ENCODE measurements around the gene CLCN7. TPM values are rescaled to one million over a fixed set of nuclear protein-coding genes. Genes with fewer than 3 reads are reported as not detected.

The CLCN7 gene
- total RNA-seq, 1 donor from 2014 or later = 118 TPM

DNA sequence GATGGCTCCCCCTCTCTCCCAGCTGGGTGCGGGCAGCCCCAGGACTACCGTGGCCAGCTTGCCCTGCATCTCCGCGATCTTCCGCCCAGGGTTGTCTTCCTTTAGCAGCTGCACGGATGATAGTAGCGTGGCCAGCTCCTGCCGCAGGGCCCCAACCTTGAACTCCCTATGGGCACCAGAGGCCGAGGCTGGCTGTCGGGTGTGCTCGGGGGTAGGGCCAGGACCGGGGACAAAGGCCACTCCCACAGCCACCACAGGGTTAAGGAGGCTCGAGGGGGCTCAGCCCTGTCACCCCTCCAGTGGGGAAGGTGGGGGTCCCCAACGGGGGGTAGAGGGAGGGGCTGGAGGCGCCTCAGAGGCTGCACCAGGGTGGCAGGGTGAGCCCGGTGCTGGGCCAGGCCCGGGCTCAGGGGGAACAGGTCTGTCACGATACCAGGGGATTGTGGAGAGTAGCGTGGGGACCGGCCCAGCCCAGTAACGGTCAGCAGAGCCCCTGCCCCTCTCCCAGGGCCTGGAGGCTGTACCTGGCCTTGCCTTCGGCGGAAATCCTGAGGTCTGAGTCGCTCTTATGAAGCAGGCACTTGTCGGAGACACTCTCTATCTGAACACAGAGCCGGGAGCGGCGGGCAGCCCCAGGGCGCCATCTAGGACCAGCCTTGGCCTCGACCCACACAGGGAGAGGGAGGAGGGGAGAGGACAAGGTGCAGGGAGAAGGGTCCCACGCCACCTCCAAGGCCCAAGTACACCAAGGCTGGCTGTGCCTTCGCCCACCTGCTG lies 38.7 kb downstream of the CLCN7 start:
- Mint-ChIP-seq H3K27me3 (ENCODE audit: unreplicated experiment) (peaks cover 3% of the 10 kb centered on the region), H3K36me3 (ENCODE audit: unreplicated experiment) (no peaks in the 10 kb centered on the region), H3K27ac (ENCODE audit: unreplicated experiment) (no peak overlapping the region), H3K4me3 (ENCODE audit: unreplicated experiment) (no peak overlapping the region), H3K9me3 (ENCODE audit: unreplicated experiment) (peaks cover 3% of the 10 kb centered on the region), H3K4me1 (ENCODE audit: low read depth, unreplicated experiment) (peaks cover 2% of the 10 kb centered on the region)
- TF ChIP-seq, protein P1, sequence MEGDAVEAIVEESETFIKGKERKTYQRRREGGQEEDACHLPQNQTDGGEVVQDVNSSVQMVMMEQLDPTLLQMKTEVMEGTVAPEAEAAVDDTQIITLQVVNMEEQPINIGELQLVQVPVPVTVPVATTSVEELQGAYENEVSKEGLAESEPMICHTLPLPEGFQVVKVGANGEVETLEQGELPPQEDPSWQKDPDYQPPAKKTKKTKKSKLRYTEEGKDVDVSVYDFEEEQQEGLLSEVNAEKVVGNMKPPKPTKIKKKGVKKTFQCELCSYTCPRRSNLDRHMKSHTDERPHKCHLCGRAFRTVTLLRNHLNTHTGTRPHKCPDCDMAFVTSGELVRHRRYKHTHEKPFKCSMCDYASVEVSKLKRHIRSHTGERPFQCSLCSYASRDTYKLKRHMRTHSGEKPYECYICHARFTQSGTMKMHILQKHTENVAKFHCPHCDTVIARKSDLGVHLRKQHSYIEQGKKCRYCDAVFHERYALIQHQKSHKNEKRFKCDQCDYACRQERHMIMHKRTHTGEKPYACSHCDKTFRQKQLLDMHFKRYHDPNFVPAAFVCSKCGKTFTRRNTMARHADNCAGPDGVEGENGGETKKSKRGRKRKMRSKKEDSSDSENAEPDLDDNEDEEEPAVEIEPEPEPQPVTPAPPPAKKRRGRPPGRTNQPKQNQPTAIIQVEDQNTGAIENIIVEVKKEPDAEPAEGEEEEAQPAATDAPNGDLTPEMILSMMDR (IDR thresholded peaks at IDR 0.05; ENCODE audit: partially characterized antibody, unreplicated experiment) = no peak
- DNase-seq = peak; percentile 41

DNA sequence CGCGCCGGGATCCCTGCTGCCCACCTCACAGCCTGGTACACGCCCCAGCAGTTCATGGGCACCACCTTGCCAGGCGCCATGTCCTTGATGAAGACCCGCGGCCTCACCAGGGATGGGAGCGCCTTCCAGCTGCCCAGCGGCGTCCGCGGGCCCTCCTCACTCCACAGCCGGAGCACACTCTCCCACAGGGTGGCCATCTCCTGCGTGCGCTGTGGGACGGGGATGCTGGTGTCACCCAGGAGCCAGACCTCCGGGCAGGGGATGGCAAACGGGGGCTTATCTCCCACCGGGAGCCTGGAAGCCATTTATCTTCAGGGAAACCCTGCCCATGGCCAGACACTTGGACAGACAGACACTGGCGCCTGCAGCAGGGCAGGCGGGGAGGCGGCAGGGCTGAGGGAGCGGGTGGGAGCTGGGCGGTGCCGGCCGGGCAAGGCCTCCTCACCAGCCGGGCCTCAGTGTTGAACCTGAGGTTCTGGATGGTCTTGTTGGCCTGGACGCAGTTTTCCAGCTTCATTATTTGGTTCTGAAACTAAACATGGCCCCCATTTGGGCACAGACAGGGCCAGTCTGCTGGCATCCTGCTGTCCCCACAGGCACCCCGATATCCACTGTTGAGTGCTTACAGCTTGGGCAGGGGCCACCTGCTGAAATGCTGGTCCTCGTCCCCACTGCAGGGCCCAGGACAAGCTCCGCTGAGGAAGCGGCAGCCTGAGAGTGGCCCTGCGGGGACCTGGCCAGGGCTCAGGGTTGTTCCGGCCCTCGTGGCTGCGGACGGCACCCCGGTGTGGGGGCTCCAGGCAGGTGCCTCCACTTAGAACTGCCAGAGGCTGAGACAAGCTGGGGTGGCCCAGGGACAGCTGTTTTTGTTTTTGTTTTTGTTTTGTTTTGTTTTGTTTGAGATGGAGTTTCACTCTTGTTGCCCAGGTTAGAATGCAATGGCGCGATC lies 39.9 kb downstream of the CLCN7 start:
- TF ChIP-seq, protein P1 (IDR thresholded peaks at IDR 0.05; ENCODE audit: partially characterized antibody, unreplicated experiment) = no peak
- H3K9me3 Mint-ChIP-seq (ENCODE audit: unreplicated experiment) = peaks cover 3% of the 10 kb centered on the region
- peaks cover 3% of the 10 kb centered on the region for H3K27me3 Mint-ChIP-seq (ENCODE audit: unreplicated experiment)
- no peak overlapping the region for H3K4me3 Mint-ChIP-seq (ENCODE audit: unreplicated experiment)
- no peaks in the 10 kb centered on the region for H3K36me3 Mint-ChIP-seq (ENCODE audit: unreplicated experiment)
- peaks cover 2% of the 10 kb centered on the region for H3K4me1 Mint-ChIP-seq (ENCODE audit: low read depth, unreplicated experiment)
- DNase-seq = peak; percentile 12
- no peak overlapping the region for H3K27ac Mint-ChIP-seq (ENCODE audit: unreplicated experiment)

DNA sequence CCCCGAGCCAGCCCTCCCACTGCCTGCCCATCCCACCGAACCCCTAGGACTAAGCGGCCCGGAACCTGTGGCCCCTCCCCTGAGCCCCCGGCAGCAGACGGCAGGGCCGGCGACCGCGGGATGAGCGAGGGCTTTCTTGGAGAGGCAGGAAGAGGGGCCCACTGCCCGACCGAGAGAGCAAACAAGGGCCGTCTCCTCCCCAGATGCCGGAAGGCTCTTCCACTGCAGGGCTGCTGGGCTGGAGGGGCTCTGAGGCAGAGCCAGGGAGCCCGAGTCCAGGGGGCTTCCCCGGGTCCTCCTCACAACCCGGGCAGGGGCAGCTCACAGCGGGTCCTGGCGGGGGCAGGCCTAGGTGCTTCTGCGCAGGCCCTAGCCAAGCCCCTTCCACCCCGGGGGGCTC lies 41.1 kb downstream of the CLCN7 start:
- H3K9me3 Mint-ChIP-seq (ENCODE audit: unreplicated experiment) = no peaks in the 10 kb centered on the region
- H3K27ac Mint-ChIP-seq (ENCODE audit: unreplicated experiment) = no peak overlapping the region
- H3K4me3 Mint-ChIP-seq (ENCODE audit: unreplicated experiment) = no peak overlapping the region
- peaks cover 5% of the 10 kb centered on the region for H3K27me3 Mint-ChIP-seq (ENCODE audit: unreplicated experiment)
- peak; percentile 16 for DNase-seq
- H3K36me3 Mint-ChIP-seq (ENCODE audit: unreplicated experiment) = no peaks in the 10 kb centered on the region
- H3K4me1 Mint-ChIP-seq (ENCODE audit: low read depth, unreplicated experiment) = peaks cover 2% of the 10 kb centered on the region
- TF ChIP-seq, protein P1 (IDR thresholded peaks at IDR 0.05; ENCODE audit: partially characterized antibody, unreplicated experiment) = no peak

DNA sequence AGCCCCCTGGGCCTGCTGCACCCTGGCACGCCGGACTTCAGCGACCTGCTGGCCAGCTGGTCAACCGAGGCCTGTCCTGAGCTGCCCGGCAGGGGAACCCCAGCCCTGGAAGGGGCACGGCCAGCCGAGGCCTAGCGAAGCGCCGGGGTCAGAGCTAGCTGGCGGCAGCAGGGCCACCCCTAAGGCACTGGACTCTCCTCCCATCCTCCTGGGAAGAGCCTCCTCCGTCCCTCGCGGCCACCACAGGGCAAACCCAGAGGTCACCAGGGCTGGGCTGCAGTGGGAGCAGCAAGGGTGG lies 41.6 kb downstream of the CLCN7 start:
- Mint-ChIP-seq H3K27me3 (ENCODE audit: unreplicated experiment) (peaks cover 5% of the 10 kb centered on the region), H3K36me3 (ENCODE audit: unreplicated experiment) (no peaks in the 10 kb centered on the region), H3K4me1 (ENCODE audit: low read depth, unreplicated experiment) (peaks cover 2% of the 10 kb centered on the region), H3K27ac (ENCODE audit: unreplicated experiment) (no peak overlapping the region), H3K9me3 (ENCODE audit: unreplicated experiment) (no peaks in the 10 kb centered on the region), H3K4me3 (ENCODE audit: unreplicated experiment) (no peak overlapping the region)
- DNase-seq = peak; percentile 10
- TF ChIP-seq, protein P1 (IDR thresholded peaks at IDR 0.05; ENCODE audit: partially characterized antibody, unreplicated experiment) = no peak
